Forelimb muscle (tissue), 1 donor: ENCODE data around the gene EVA1B. TPM values are rescaled to one million over a fixed set of nuclear protein-coding genes. Genes with fewer than 3 reads are reported as not detected.

Experiments used
- DNase-seq: peaks from one replicate; pipeline ENCODE4 v3.0.0-alpha.2; 2013; ENCODE audit warnings: low read depth
- polyA plus RNA-seq: library from polyadenylated mRNA; unstranded; fragments of 120-200 nt; gene quantifications from one replicate; pipeline ENCODE4 v1.2.1, GENCODE V29; 2013; ENCODE audit not compliant: insufficient read length

EVA1B gene
- polyA plus RNA-seq = 29.6 TPM

GRCh38 chr1:36323636-36324352, at the start of gene EVA1B:
Gene EVA1B (minus strand): TSS chr1:36323645. CDS start chr1:36323037, 608 bp downstream.
- peak; percentile 68 for DNase-seq

GRCh38 chr1:36372617-36373016, 49.2 kb upstream of the EVA1B start:
- no peak for DNase-seq

- no peak for DNase-seq
Measured at GRCh38 chr1:36369061-36369861, 45.8 kb upstream of the EVA1B start.

- no peak for DNase-seq
Measured at GRCh38 chr1:36367798-36368197, 44.4 kb upstream of the EVA1B start.

- no peak for DNase-seq
Measured at GRCh38 chr1:36367066-36367465, 43.6 kb upstream of the EVA1B start.

DNA sequence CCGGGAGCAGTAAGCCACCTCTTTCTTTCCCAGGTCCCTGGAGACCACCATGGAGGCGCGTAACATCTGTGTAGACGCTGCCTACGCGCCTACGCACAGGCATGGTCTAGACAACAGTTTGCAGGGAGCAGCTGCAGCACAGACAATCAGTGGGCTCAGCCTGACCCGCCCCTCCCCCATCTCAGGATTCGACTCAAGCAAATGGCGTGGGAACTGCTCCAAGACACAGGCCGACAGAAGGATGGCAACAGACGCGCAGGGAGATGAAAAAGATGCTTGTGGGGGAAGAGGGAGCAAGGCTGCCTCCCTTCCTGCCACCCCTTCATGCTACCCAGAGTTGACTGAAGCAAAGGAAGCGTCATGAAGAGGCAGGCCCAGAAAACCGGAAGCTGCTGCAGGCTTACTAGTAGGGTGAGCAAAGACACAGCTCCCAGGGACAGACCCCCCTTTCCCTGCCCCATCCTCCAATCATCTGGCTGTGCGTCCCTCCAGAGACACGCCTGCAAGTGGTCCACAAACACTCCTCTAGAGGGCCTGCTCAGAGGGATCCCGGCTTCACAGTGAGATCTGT, 42.7 kb upstream of the EVA1B start:
- DNase-seq = no peak

- no peak for DNase-seq
Measured at GRCh38 chr1:36365381-36365780, 41.9 kb upstream of the EVA1B start.

- no peak for DNase-seq
Measured at GRCh38 chr1:36359911-36360550, 36.6 kb upstream of the EVA1B start.

GRCh38 chr1:36359383-36359782, 35.9 kb upstream of the EVA1B start:
- DNase-seq = no peak

GRCh38 chr1:36358514-36359084, 35.2 kb upstream of the EVA1B start:
- DNase-seq = no peak

GRCh38 chr1:36355811-36356210, 32.4 kb upstream of the EVA1B start:
- DNase-seq = no peak

- DNase-seq = no peak
Measured at GRCh38 chr1:36354486-36354885, 31.0 kb upstream of the EVA1B start.

DNA sequence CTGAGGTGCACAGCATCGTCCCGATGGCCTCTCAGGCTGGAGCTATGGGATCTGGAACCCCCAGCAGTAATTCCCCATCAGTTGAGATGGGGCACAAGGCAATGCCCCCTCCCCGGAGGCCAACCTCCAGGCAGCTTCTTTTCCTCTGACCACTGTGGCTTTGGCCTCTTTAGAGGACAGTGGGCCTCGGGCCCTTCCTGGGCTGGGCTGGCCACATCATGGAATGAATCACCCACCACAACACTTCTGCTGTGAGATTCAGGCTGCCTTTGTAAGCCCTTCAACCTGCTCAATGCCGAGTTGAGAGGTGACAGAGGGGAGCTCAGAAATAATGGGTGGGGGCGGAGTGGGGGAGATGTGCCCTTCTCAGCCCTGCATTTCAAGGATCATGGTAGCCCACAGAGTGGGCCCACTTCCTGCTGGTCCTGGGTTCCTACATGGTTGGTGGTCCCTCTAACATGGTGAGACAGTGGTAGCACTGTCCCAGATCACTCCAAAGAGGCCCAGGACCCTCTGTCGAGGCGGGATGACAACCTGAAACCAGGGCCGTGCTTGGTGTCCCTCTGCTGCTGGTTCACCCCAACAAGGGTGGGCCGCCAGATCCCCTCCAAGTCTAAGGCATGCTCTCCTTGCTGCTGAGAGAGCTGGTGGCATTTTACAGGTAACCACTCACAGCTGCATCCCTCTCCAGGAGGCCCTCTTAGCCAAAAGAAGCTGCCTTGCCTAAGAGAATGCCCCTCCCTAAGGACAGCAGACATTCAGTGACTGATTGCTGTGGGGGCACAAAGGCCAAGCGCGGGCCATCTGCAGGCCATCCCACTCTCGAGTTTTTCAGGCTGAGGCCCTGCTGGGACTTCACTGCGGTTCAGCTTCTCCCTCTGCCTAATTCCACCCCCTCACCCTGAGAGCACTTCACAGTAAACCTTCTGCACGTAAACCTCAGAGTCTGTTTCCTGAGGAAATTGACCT, 29.7 kb upstream of the EVA1B start:
- DNase-seq = no peak

GRCh38 chr1:36352125-36352909, 28.9 kb upstream of the EVA1B start:
- DNase-seq = no peak

DNA sequence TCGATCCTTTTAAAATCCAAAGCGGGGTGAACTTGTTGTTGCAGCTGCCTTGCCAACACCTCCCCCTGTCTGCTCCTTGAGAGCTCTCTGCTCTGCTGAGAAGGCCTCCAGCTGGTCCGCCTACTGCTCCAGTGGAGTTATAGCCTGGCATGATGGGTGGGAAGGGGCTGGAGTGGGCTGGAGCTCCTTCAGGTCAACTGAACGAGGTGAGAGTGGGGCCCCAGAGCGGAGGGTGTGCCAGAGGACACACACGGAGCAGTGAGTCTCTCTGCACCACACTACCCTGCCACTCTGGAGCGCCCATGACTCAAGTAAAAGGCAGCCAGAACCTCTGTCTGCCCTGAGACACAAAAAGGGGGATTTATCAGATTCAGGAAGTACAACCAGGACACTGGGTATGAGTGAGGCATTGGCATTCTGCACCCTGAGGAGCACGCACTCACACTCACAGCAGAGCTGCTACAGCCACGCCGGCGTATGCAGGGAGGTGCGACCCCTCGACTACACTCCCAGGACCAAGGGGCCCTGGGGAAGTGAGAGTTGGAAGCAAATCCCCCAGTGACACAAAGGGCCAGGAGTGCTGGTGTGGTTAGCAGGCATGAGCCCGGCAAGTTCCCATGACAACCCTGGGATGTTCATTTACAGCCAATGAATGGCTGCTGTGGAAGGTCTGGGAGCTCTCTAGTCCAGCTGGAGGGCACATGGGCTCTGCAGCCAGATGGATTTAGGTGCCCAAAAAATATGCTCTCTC, 28.0 kb upstream of the EVA1B start:
- DNase-seq = no peak

DNA sequence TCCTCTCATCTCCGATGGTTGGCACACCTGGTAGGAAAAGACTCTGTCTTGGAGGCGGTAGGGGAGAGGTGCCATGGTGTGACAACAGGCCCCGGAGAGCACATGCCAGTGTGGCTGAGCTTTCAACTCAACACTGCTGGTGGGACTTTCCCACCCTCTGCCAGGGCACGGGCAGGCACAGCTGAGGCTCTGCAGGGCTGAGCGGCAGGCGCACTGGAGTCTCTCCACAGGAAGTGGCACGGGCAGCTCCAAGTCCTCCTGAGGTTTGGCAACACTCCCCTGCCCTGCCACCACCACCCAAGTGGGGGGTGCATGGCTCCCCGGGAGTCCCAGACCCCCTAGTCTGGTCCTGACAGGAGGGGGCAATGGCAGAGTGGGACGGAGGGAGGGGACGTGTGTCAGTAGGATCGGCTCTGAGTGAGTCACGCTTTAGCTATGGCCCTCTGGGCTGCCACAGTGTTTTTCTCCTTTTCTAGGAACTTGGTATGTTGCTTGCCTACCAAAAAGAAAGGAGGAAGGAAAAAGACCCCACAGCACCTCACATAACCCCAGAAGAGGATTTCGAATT, 27.3 kb upstream of the EVA1B start:
- DNase-seq = no peak

DNA sequence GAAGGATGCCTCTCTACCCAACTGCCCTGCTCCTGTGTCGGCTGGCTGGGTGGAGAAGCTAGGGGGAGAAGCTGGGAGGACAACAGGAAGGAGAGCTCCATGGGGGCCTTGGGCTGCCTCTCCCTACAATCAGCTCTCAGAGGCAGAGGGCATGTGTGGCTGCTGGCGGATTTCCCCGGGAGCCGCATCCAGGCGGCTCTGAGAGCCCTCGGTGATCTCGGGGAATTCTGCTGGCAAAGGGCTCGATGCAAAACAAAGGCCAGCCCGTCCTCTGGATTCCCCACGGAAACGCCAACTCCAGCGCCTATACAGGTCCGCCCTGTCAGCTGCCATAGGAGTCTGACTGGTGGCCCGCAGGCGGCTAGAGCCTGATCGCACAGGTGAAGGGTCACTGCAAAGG, 26.4 kb upstream of the EVA1B start:
- no peak for DNase-seq

DNA sequence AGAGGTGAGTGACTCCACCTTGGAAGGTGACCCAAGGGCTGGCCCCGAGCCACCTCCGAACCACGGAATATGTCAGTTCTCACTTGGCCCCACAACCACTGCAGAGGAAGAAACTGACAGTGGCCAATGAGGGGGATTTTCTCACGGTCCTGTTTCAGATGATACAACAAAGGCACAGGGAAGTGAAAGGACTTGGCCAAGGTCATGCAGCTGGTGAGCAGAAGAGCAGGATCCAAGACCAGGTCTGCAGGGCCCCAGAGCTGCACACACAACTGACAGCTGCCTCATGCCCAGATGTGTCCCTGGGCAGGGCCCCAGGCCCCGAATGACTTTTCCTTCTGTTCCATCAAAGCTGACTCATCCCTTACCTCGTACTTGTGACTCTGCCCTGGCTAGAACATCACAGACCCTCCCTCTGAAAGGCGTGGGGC, 25.8 kb upstream of the EVA1B start:
- DNase-seq = no peak
